UCSD-AML1 (cell line): ENCODE data around the gene SOX4.
A peak's percentile ranks its signal among the peaks of the same experiment; 100 is the strongest.

Experiments
- DNase-seq: peaks from one replicate; lab custom pipeline; 2025; ENCODE audit not compliant: unreplicated experiment; lab: John Stamatoyannopoulos, UW

SOX4 gene

GRCh38 chr6:21593927-21594415 is 420 bp downstream of the SOX4 start:
- peak; percentile 62 for DNase-seq

- DNase-seq: peak; percentile 62
These were observed 1.1 kb downstream of the SOX4 start for GRCh38 chr6:21594416-21595281.

- peak; percentile 14 for DNase-seq
These were observed 2.0 kb downstream of the SOX4 start for GRCh38 chr6:21595285-21596144.

GRCh38 chr6:21596145-21596948 is 2.8 kb downstream of the SOX4 start:
- DNase-seq: peak; percentile 14

- no peak for DNase-seq
These were observed 3.6 kb downstream of the SOX4 start for GRCh38 chr6:21596949-21597682.

- no peak for DNase-seq
These were observed 4.5 kb downstream of the SOX4 start for GRCh38 chr6:21597801-21598673.

GRCh38 chr6:21598674-21599023 is 5.1 kb downstream of the SOX4 start:
- no peak for DNase-seq

- DNase-seq: no peak
These were observed 5.6 kb downstream of the SOX4 start for GRCh38 chr6:21599051-21599696.

- no peak for DNase-seq
These were observed 7.9 kb downstream of the SOX4 start for GRCh38 chr6:21601339-21601923.

GRCh38 chr6:21601932-21602390 is 8.4 kb downstream of the SOX4 start:
- no peak for DNase-seq

- DNase-seq: no peak
These were observed 9.8 kb downstream of the SOX4 start for GRCh38 chr6:21603082-21603952.

GRCh38 chr6:21604081-21604480 is 10.5 kb downstream of the SOX4 start:
- DNase-seq: no peak

- DNase-seq: no peak
These were observed 11.6 kb downstream of the SOX4 start for GRCh38 chr6:21605166-21605565.

- DNase-seq: no peak
These were observed 15.1 kb downstream of the SOX4 start for GRCh38 chr6:21608601-21609000.

GRCh38 chr6:21609881-21610329 is 16.4 kb downstream of the SOX4 start:
- no peak for DNase-seq

- no peak for DNase-seq
These were observed 16.8 kb downstream of the SOX4 start for GRCh38 chr6:21610341-21610740.

GRCh38 chr6:21611485-21611884 is 17.9 kb downstream of the SOX4 start:
- DNase-seq: no peak
